Measurements from ENCODE around the gene PIN1. TPM values are rescaled to one million over a fixed set of nuclear protein-coding genes. Genes with fewer than 3 reads are reported as not detected.

Gene PIN1
- total and polyA plus RNA-seq, 2 of the 8 experiments (the other 6 are each of a cell fraction or from before 2014, with no cell fraction given): 78.3 to 90.8 TPM

DNA sequence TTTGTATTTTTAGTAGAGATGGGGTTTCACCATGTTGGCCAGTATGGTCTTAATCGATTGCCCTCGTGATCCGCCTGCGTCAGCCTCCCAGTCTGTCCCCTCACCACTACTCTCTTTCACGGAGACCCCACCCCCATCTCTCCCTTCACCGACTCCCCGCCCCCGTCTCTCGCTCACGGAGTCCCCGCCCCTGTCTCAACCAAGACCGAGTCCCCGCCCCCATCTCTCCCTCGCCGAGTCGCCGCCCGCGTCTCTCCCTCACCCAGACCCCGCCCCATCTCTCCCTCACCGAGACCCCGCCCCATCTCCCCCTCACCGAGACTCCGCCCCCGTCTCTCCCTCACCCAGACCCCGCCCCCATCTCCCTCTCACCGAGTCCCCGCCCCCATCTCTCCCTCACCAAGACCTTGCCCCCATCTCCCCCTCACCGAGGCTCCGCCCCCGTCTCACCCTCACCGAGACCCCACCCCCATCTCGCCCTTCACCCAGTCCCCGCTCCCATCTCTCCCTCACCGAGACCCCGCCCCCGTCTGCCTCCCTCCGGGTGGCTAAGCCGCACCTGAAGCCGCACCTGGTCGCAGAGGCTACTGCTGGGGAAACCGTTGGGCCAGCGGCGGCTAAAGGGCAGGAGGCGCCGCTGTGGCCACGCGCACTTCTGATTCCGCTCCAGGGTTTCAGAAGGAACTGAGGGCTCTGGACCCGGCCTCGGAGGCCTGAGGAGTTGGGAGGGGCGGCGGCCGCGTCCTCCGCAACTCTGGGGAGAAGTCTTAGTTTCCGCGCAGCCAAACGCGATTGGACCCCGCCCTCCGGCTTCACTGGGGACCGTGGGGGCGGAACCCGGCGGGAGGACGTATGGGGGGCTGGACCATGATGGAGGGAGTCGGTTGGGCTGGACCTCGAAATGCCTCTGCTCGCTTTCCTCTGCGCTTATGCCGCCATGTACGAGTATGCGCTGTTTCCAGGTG, 49.5 kb upstream of the PIN1 start (continued):
- TF ChIP-seq RAD21 (IDR thresholded peaks at IDR 0.05 in 1 of 2, conservative IDR thresholded peaks at IDR 0.05 in 1 of 2; ENCODE audit: low read depth in 2 of 2, low read length in 2 of 2): peak in 1 of 2 experiments; percentile 7; a peak in 2 of 4 replicates
- peak; percentile 85 for TF ChIP-seq TCF12 (IDR thresholded peaks at IDR 0.05; ENCODE audit: low read depth, low read length)
- TF ChIP-seq GABPA (IDR thresholded peaks at IDR 0.05; ENCODE audit: borderline replicate concordance, insufficient read depth, low read length): no peak
- no peak for TF ChIP-seq RFX5 (IDR thresholded peaks at IDR 0.05; ENCODE audit: borderline replicate concordance, low read depth, low read length)
- TF ChIP-seq SP2 (IDR thresholded peaks at IDR 0.05; ENCODE audit: low read length): no peak
- peak; percentile 66 for TF ChIP-seq ASH2L (IDR thresholded peaks at IDR 0.05; ENCODE audit: low read length)
- 0 out of 2 replicates have a peak, but pooled peaks have one; percentile 53 for TF ChIP-seq CHD1 (IDR thresholded peaks at IDR 0.05; ENCODE audit: low read depth, low read length)
- TF ChIP-seq, protein P1, sequence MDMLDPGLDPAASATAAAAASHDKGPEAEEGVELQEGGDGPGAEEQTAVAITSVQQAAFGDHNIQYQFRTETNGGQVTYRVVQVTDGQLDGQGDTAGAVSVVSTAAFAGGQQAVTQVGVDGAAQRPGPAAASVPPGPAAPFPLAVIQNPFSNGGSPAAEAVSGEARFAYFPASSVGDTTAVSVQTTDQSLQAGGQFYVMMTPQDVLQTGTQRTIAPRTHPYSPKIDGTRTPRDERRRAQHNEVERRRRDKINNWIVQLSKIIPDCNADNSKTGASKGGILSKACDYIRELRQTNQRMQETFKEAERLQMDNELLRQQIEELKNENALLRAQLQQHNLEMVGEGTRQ (IDR thresholded peaks at IDR 0.05; ENCODE audit: low read length): peak; percentile 15; the same call in 1 of the 2 replicates
- TF ChIP-seq, protein P2, sequence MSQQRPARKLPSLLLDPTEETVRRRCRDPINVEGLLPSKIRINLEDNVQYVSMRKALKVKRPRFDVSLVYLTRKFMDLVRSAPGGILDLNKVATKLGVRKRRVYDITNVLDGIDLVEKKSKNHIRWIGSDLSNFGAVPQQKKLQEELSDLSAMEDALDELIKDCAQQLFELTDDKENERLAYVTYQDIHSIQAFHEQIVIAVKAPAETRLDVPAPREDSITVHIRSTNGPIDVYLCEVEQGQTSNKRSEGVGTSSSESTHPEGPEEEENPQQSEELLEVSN (IDR thresholded peaks at IDR 0.05): peak; percentile 12; the same call in 1 of the 2 replicates
